Measurements from ENCODE around the gene TMEM217.

DNA sequence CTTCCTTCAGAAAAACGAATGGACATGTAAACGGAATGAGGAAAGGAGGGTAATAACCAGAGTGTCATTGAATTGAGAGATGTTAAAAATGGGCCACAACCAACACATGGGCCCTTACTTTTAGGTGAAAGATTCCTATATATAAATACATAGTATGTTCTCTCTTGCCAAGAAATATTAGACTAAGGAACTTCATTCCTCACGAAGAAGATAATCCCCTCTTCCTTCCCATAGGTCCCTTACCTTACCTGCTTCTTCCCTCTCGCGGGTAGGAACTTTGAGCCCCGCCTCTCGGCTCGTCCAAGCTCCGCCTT, 667 bp downstream of the TMEM217 start:
- TF ChIP-seq, protein P1, sequence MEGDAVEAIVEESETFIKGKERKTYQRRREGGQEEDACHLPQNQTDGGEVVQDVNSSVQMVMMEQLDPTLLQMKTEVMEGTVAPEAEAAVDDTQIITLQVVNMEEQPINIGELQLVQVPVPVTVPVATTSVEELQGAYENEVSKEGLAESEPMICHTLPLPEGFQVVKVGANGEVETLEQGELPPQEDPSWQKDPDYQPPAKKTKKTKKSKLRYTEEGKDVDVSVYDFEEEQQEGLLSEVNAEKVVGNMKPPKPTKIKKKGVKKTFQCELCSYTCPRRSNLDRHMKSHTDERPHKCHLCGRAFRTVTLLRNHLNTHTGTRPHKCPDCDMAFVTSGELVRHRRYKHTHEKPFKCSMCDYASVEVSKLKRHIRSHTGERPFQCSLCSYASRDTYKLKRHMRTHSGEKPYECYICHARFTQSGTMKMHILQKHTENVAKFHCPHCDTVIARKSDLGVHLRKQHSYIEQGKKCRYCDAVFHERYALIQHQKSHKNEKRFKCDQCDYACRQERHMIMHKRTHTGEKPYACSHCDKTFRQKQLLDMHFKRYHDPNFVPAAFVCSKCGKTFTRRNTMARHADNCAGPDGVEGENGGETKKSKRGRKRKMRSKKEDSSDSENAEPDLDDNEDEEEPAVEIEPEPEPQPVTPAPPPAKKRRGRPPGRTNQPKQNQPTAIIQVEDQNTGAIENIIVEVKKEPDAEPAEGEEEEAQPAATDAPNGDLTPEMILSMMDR (IDR thresholded peaks at IDR 0.05; ENCODE audit: poor library complexity, severe bottlenecking), result no peak
- TF ChIP-seq REST (IDR thresholded peaks at IDR 0.05; ENCODE audit: borderline replicate concordance) (no peak), SMC3 (conservative IDR thresholded peaks at IDR 0.05; ENCODE audit: poor library complexity) (no peak), EZH2 (IDR thresholded peaks at IDR 0.05; ENCODE audit: borderline replicate concordance, insufficient read depth, low read length, poor library complexity, severe bottlenecking) (no peak), MXI1 (conservative IDR thresholded peaks at IDR 0.05; ENCODE audit: poor library complexity, severe bottlenecking) (no peak)

Measured in neural cell (in vitro differentiated cells).